K562 (cell line): ENCODE measurements around the gene TOMM5. TPM values are rescaled to one million over a fixed set of nuclear protein-coding genes. Genes with fewer than 3 reads are reported as not detected.

ENCODE experiments used
- ATAC-seq: fragments of 200-7000 bp; cut with Tn5 transposase; 3 replicates; pipeline ENCODE4 v1.9.1; 2020; ENCODE audit warnings: moderate library complexity
- BruUV-seq: library from RNA; stranded (reverse); fragments of 400-500 nt; replicated peaks from 2 replicates; lab custom pipeline; 2021; lab: Mats Ljungman, UMichigan
- CTCF ChIA-PET: fragments of 300-600 bp; formaldehyde crosslinking; extraction: SDS; loops from one replicate; lab custom pipeline; 2021; ENCODE audit warnings: low intra/inter-chr PET ratio; lab: Yijun Ruan, JAX
- POLR2A ChIA-PET: fragments of 300-600, 350-650 bp; sonication (Branson Sonifier 250); formaldehyde crosslinking; extraction: SDS; loops from one replicate; lab custom pipeline; 2021; ENCODE audit warnings: antibody characterized with exemption, inconsistent platforms; lab: Yijun Ruan, JAX
- DNase-seq, 4 experiments: peaks; one replicate each; pipeline versions ENCODE4 v3.0.0 to v3.0.0-alpha.2; 2011 to 2018; ENCODE audit warnings: low spot score in 3 of 4, mixed read lengths in 3 of 4; ENCODE audit errors: extremely low read depth in 1 of 4
- FAIRE-seq: peaks from 2 replicates; lab custom pipeline; 2011; peaks lifted over from hg19 to GRCh38; lab: Jason Lieb, UNC
- H2AFZ ChIP-seq: 2 replicates; pipeline ENCODE4 v1.6.0; 2011; ENCODE audit warnings: low read depth, low read length, control low read depth, inconsistent platforms
- H3K27ac ChIP-seq: fragments of 200-600 bp; 3 replicates; pipeline ENCODE4 v1.8.0; 2011; ENCODE audit warnings: low read depth, mild to moderate bottlenecking, control low read depth, inconsistent platforms, low read length, moderate library complexity, mixed read lengths; ENCODE audit errors: extremely low read depth
- H3K27me3 ChIP-seq, 2 experiments: fragments of 300-600 bp in 1 of 2; 2 replicates in 1 of 2; 3 replicates in 1 of 2; pipeline versions ENCODE4 v1.6.0 to v1.8.0; 2011; ENCODE audit warnings: inconsistent platforms in 2 of 2, low read length in 2 of 2, mild to moderate bottlenecking in 1 of 2, mixed read lengths in 1 of 2, moderate library complexity in 1 of 2; ENCODE audit not compliant: control insufficient read depth in 2 of 2, insufficient read depth in 2 of 2
- H3K36me3 ChIP-seq: fragments of 300-600 bp; 3 replicates; pipeline ENCODE4 v1.8.0; 2011; ENCODE audit warnings: mild to moderate bottlenecking, low read length, inconsistent platforms; ENCODE audit not compliant: control insufficient read depth, insufficient read depth
- H3K4me1 ChIP-seq, 2 experiments: fragments of 200-600 bp in 1 of 2; replicated peaks in 1 of 2; 2 replicates in 1 of 2; 3 replicates in 1 of 2; pipeline versions ENCODE4 v1.5.1 to v1.8.0; 2011; ENCODE audit warnings: inconsistent platforms in 2 of 2, low read length in 2 of 2, mild to moderate bottlenecking in 1 of 2, mixed read lengths in 1 of 2, moderate library complexity in 1 of 2; ENCODE audit not compliant: control insufficient read depth in 2 of 2, insufficient read depth in 2 of 2
- H3K4me2 ChIP-seq: 2 replicates; pipeline ENCODE4 v1.6.1; 2011; ENCODE audit warnings: low read length, control low read depth, inconsistent platforms, mixed read lengths; ENCODE audit not compliant: insufficient read depth
- H3K4me3 ChIP-seq: fragments of 200-600 bp; sonication (generic), shearing (Covaris generic); 2 replicates; pipeline ENCODE4 v1.5.1; 2016; ENCODE audit warnings: control low read depth, inconsistent platforms
- H3K79me2 ChIP-seq: fragments of 200-600 bp; 3 replicates; pipeline ENCODE4 v1.8.0; 2011; ENCODE audit warnings: low read length, inconsistent platforms; ENCODE audit not compliant: control insufficient read depth, insufficient read depth
- H3K9ac ChIP-seq, 2 experiments: 2 replicates each; pipeline versions ENCODE4 v1.6.0 to v1.6.1; 2011; ENCODE audit warnings: low read depth in 2 of 2, low read length in 2 of 2, control low read depth in 1 of 2, inconsistent platforms in 1 of 2, mild to moderate bottlenecking in 1 of 2, mixed read lengths in 1 of 2; ENCODE audit not compliant: insufficient read depth in 1 of 2
- H3K9me1 ChIP-seq: one replicate; pipeline ENCODE4 v1.6.0; 2011; ENCODE audit warnings: inconsistent platforms, mild to moderate bottlenecking, low read length, moderate library complexity; ENCODE audit not compliant: control insufficient read depth, insufficient read depth
- H3K9me3 ChIP-seq: replicated peaks from 2 replicates; pipeline ENCODE4 v1.5.1; 2011; ENCODE audit warnings: low read depth, low read length, inconsistent platforms; ENCODE audit not compliant: control insufficient read depth, insufficient read depth
- H4K20me1 ChIP-seq: replicated peaks from 2 replicates; pipeline ENCODE4 v1.6.1; 2011; ENCODE audit warnings: low read length, inconsistent platforms, mixed read lengths; ENCODE audit not compliant: control insufficient read depth, insufficient read depth
- C11orf30 ChIP-seq: fragments of 450-650 bp; IDR thresholded peaks from 2 replicates; pipeline ENCODE4 v1.6.1; 2016; ENCODE audit warnings: low read depth, mild to moderate bottlenecking
- DIDO1 ChIP-seq: fragments of 450-650 bp; IDR thresholded peaks from 2 replicates; pipeline ENCODE4 v1.6.1; 2016; ENCODE audit warnings: low read depth, missing biosample characterization, missing genetic modification characterization
- EGR1 ChIP-seq: fragments of 450-650 bp; conservative IDR thresholded peaks from 2 replicates; pipeline ENCODE4 v1.6.1; 2017; ENCODE audit warnings: mild to moderate bottlenecking
- ILK ChIP-seq: fragments of 450-650 bp; IDR thresholded peaks from 2 replicates; pipeline ENCODE4 v1.6.1; 2016; ENCODE audit warnings: missing genetic modification characterization, low read depth, mild to moderate bottlenecking, missing compliant biosample characterization, moderate library complexity, borderline replicate concordance
- RFX5 ChIP-seq: IDR thresholded peaks from 2 replicates; pipeline ENCODE4 v1.6.1; 2011; ENCODE audit warnings: low read depth, mild to moderate bottlenecking, improper control_type of control experiment, low read length
- SREBF2 ChIP-seq: sonication (generic); formaldehyde crosslinking; IDR thresholded peaks from 2 replicates; pipeline ENCODE4 v1.4.0; 2020; ENCODE audit warnings: mild to moderate bottlenecking, missing genetic modification reagents
- STAG1 ChIP-seq: sonication (generic); formaldehyde crosslinking; IDR thresholded peaks from 2 replicates; pipeline ENCODE4 v1.5.0; 2020; ENCODE audit warnings: missing genetic modification reagents, borderline replicate concordance
- U2AF2 ChIP-seq: fragments of 200-400 bp; formaldehyde crosslinking; optimal IDR thresholded peaks from 2 replicates; pipeline ENCODE3; 2017; ENCODE audit warnings: low read depth, mild to moderate bottlenecking, low read length
- ZNF140 ChIP-seq: fragments of 250-450 bp; sonication (Bioruptor Pico); IDR thresholded peaks from 2 replicates; pipeline ENCODE4 v1.8.0; 2021; ENCODE audit warnings: moderate library complexity, mild to moderate bottlenecking, inconsistent platforms
- ZNF695 ChIP-seq: fragments of 450-650 bp; formaldehyde crosslinking; IDR thresholded peaks from 2 replicates; pipeline ENCODE4 v1.4.0; 2020; ENCODE audit warnings: mild to moderate bottlenecking, moderate library complexity
- WGBS: fragments of 100-300 bp; shearing (Covaris generic); methylation state at CpG from one replicate; pipeline ENCODE4 v1.1.6; 2016; ENCODE audit warnings: low coverage, mixed read lengths; ENCODE audit not compliant: insufficient coverage; ENCODE audit errors: missing lambda C conversion rate; 5-methylcytosine and 5-hydroxymethylcytosine counted together
- in situ Hi-C: fragments of 300-500 bp; cut with MboI; formaldehyde crosslinking; loops from 4 replicates; pipeline ENCODE4 v1.15.0; 2018; ENCODE audit warnings: inconsistent platforms, mixed read lengths
- intact Hi-C: fragments of 100-400 bp; cut with micrococcal nuclease; formaldehyde crosslinking; loops from 2 replicates; pipeline ENCODE4 v1.14.2; 2022
- polyA plus RNA-seq, 8 experiments: library from polyadenylated mRNA; depleted of rRNA in 4 of 8; stranded (reverse) in 5 of 8; unstranded in 3 of 8; fragments of >200 nt; fragmentation: Nextera tagmentation in 2 of 8; fragmentation: Illumina TruSeq in 1 of 8; extraction: Ambion mirVana in 2 of 8; extraction: Trizol in 1 of 8; gene quantifications; 2 replicates each; pipeline versions ENCODE4 v1.2.1 to v1.2.3, GENCODE V29; 2011 to 2014; ENCODE audit warnings: inconsistent platforms in 1 of 8, missing spikeins in 1 of 8
- total RNA-seq, 7 experiments: library from RNA; depleted of rRNA in 6 of 7; stranded (reverse); fragments of >200 nt in 6 of 7; fragmentation: Illumina TruSeq in 2 of 7; extraction: Trizol in 2 of 7; gene quantifications; 2 replicates each; pipeline versions ENCODE4 v1.2.1 to v1.2.3, GENCODE V29; 2011 to 2021; ENCODE audit warnings: low replicate concordance in 1 of 7
- TF ChIP-seq, protein P1 (sequence below): fragments of 150-350 bp; IDR thresholded peaks from 2 replicates; pipeline ENCODE4 v1.6.1; 2014; ENCODE audit warnings: low read depth, mild to moderate bottlenecking, low read length, borderline replicate concordance
- TF ChIP-seq, protein P2 (sequence below), 2 experiments: fragments of 250-450 bp in 1 of 2; fragments of 450-650 bp in 1 of 2; sonication (Bioruptor Pico) in 1 of 2; IDR thresholded peaks; 2 replicates each; pipeline versions ENCODE4 v1.6.1 to v1.8.0; 2016 to 2021; ENCODE audit warnings: mild to moderate bottlenecking in 2 of 2, moderate library complexity in 2 of 2, missing compliant biosample characterization in 1 of 2, missing genetic modification characterization in 1 of 2
- TF ChIP-seq, protein P3 (sequence below): fragments of 250-450 bp; sonication (Bioruptor Pico); IDR thresholded peaks from 2 replicates; pipeline ENCODE4 v1.8.0; 2022; ENCODE audit warnings: moderate library complexity, mild to moderate bottlenecking, inconsistent platforms

The TOMM5 gene
- total and polyA plus RNA-seq, 9 of the 15 experiments (the other 6 are each of a cell fraction or from before 2014, with no cell fraction given): 262 to 1,742 (median 496) TPM

DNA sequence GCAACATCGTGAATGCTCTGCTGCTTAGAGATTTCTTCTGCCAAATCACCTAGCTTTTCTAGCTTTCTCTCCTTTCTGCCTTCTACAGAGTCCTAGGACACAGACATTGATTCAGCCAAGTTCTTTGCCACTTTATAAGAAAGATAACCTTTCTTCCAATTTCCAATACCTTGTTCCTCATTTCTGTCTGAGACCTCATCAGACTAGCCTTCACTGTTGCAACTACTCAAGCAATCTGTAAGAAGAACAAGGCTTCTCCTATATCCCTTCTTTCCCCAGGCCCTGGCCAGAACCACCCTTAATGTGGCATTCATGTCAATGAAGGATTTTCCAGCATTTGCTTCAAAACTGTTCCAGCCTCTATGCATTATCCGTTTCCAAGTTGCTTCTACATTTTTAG, 40.5 kb downstream of the TOMM5 start (continued):
- TF ChIP-seq, protein P1, sequence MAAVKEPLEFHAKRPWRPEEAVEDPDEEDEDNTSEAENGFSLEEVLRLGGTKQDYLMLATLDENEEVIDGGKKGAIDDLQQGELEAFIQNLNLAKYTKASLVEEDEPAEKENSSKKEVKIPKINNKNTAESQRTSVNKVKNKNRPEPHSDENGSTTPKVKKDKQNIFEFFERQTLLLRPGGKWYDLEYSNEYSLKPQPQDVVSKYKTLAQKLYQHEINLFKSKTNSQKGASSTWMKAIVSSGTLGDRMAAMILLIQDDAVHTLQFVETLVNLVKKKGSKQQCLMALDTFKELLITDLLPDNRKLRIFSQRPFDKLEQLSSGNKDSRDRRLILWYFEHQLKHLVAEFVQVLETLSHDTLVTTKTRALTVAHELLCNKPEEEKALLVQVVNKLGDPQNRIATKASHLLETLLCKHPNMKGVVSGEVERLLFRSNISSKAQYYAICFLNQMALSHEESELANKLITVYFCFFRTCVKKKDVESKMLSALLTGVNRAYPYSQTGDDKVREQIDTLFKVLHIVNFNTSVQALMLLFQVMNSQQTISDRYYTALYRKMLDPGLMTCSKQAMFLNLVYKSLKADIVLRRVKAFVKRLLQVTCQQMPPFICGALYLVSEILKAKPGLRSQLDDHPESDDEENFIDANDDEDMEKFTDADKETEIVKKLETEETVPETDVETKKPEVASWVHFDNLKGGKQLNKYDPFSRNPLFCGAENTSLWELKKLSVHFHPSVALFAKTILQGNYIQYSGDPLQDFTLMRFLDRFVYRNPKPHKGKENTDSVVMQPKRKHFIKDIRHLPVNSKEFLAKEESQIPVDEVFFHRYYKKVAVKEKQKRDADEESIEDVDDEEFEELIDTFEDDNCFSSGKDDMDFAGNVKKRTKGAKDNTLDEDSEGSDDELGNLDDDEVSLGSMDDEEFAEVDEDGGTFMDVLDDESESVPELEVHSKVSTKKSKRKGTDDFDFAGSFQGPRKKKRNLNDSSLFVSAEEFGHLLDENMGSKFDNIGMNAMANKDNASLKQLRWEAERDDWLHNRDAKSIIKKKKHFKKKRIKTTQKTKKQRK: no peak
- TF ChIP-seq, protein P2, sequence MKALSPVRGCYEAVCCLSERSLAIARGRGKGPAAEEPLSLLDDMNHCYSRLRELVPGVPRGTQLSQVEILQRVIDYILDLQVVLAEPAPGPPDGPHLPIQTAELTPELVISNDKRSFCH (CRISPR knock-in tag; IDR thresholded peaks at IDR 0.05): no peak
- TF ChIP-seq, protein P2 (tag; IDR thresholded peaks at IDR 0.05): no peak

DNA sequence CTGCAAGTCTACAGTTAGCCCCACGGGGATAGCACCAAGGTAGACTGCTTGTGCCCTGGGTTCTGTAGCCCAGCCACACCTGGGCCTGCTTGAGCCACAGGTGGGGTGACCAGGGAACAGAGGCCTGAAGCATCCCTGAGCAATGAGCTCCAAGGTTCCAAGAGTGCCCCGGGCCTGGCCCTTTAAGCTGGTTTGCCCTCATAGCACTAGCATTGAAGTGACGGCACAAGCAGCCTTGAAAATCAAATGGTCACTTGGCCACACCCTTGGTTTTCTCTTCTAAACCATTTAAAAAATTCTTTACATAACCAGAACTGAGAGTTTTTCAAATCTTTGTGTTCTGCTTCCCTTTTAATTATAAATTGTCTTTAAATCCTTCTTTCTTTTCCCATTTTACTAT, 40.9 kb downstream of the TOMM5 start:
- 40% methylated on average over 3 of the region's 3 CpGs for WGBS
- no peaks in the 10 kb centered on the region for H3K9me3 ChIP-seq
- no peak overlapping the region for H2AFZ ChIP-seq
- no peaks in the 10 kb centered on the region for H3K79me2 ChIP-seq
- H3K4me3 ChIP-seq: no peak overlapping the region
- no TSS peak for BruUV-seq
- DNase-seq (no peak), ATAC-seq (no peak), FAIRE-seq (no peak)
- H3K27ac ChIP-seq: no peak overlapping the region
- no peaks in the 10 kb centered on the region for H3K9me1 ChIP-seq
- no peaks in the 10 kb centered on the region for H3K27me3 ChIP-seq
- in situ Hi-C loops: no loop called here
- no peaks in the 10 kb centered on the region for H3K36me3 ChIP-seq
- no peak overlapping the region for H3K4me2 ChIP-seq
- ChIA-PET POLR2A (interaction anchor here (0.6 kb wide), 2 partner anchors 8 to 39 kb away, joined by 3 to 5 read pairs; no protein-coding TSS in a partner anchor), CTCF (no interaction called here)
- peaks cover 3% of the 10 kb centered on the region; the same call in 1 of the 2 replicates for H4K20me1 ChIP-seq
- H3K9ac ChIP-seq: peak overlapping the region in 1 of 2 experiments; percentile 33; a peak in 1 of 4 replicates
- H3K4me1 ChIP-seq: no peaks in the 10 kb centered on the region
- intact Hi-C loops: no loop called here
- TF ChIP-seq ZNF695 (CRISPR knock-in tag) (no peak), DIDO1 (tag) (no peak), EGR1 (no peak), STAG1 (CRISPR knock-in tag) (no peak), U2AF2 (no peak), ZNF140 (CRISPR knock-in tag) (no peak), SREBF2 (CRISPR knock-in tag) (no peak), RFX5 (no peak), C11orf30 (no peak), ILK (tag) (no peak)
- TF ChIP-seq, protein P3, sequence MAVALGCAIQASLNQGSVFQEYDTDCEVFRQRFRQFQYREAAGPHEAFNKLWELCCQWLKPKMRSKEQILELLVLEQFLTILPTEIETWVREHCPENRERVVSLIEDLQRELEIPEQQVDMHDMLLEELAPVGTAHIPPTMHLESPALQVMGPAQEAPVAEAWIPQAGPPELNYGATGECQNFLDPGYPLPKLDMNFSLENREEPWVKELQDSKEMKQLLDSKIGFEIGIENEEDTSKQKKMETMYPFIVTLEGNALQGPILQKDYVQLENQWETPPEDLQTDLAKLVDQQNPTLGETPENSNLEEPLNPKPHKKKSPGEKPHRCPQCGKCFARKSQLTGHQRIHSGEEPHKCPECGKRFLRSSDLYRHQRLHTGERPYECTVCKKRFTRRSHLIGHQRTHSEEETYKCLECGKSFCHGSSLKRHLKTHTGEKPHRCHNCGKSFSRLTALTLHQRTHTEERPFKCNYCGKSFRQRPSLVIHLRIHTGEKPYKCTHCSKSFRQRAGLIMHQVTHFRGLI (CRISPR knock-in tag): no peak
